ENCODE data around the gene AGA.

GRCh38 chr4:177485528-177485927, 43.3 kb upstream of the AGA start:
- TF ChIP-seq SIN3A (IDR thresholded peaks at IDR 0.05; ENCODE audit: borderline replicate concordance, insufficient read depth, low read length) (no peak), REST (IDR thresholded peaks at IDR 0.05; ENCODE audit: insufficient read depth in 1 of 2, low read depth in 2 of 2, low read length in 2 of 2) (no peak)

All from PFSK-1 (cell line).